GM12892 (cell line): ENCODE data around the gene PPFIA1.

Source experiments
- POLR2A ChIP-seq: IDR thresholded peaks from 2 replicates; pipeline ENCODE4 v1.6.1; 2011; ENCODE audit warnings: low read depth, low read length, control low read depth
- POLR2AphosphoS5 ChIP-seq: IDR thresholded peaks from 2 replicates; pipeline ENCODE4 v1.6.1; 2011; ENCODE audit warnings: low read depth, low read length, control low read depth
- TAF1 ChIP-seq: IDR thresholded peaks from 2 replicates; pipeline ENCODE4 v1.6.1; 2011; ENCODE audit warnings: low read depth, mild to moderate bottlenecking, control low read depth, low read length, borderline replicate concordance

DNA sequence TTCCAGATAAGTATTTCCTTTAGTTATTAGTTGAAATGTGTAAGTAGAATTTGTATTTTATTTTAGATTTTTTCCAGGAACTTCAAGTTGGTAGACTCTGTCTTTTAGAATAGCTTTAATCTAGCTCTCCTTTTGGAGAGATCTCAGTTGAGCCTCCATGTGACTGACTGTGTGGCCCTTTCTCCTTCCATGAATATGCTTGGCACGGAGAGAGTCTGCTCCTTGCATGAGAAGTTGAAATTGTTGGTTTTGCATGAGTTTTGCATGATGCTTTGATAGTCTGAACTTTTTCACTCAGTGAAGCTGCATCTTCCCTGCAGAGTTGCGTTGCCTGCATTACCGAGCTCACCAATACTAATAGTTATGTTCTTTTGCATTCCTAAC is 95.0 kb downstream of the PPFIA1 start:
- TF ChIP-seq POLR2AphosphoS5: no peak
- TF ChIP-seq POLR2A: no peak
- no peak for TF ChIP-seq TAF1
